Mesenteric fat pad (tissue), 1 donor: Measurements from ENCODE around the gene SLC6A7. TPM values are rescaled to one million over a fixed set of nuclear protein-coding genes. Genes with fewer than 3 reads are reported as not detected.

Experiments used
- DNase-seq: peaks from one replicate; pipeline ENCODE4 v3.0.0-alpha.2; 2020; ENCODE audit warnings: low spot score
- total RNA-seq: library from RNA; stranded (reverse); fragmentation: NEBNext Ultra II Directional; extraction: Animal tissue kit (Norgen Biotek cat#: 25700); gene quantifications from one replicate; pipeline ENCODE4 v1.2.1, GENCODE V29; 2021
- donor health status: DM: yes; HTN: yes; CAD: no.

The SLC6A7 gene
- total RNA-seq, 1 donor from 2014 or later = not detected

GRCh38 chr5:150172556-150172955 lies 17.3 kb upstream of the SLC6A7 start:
- DNase-seq = no peak

GRCh38 chr5:150173161-150173560 lies 16.7 kb upstream of the SLC6A7 start:
- DNase-seq = no peak

GRCh38 chr5:150174285-150174684 lies 15.6 kb upstream of the SLC6A7 start:
- DNase-seq = no peak

- no peak for DNase-seq
Observed at GRCh38 chr5:150175076-150175475, 14.8 kb upstream of the SLC6A7 start.

GRCh38 chr5:150175536-150175935 lies 14.3 kb upstream of the SLC6A7 start:
- DNase-seq = no peak

GRCh38 chr5:150176745-150177477 lies 13.0 kb upstream of the SLC6A7 start:
- no peak for DNase-seq

GRCh38 chr5:150177721-150178120 lies 12.1 kb upstream of the SLC6A7 start:
- no peak for DNase-seq

- no peak for DNase-seq
Observed at GRCh38 chr5:150178262-150178661, 11.6 kb upstream of the SLC6A7 start.

- DNase-seq = no peak
Observed at GRCh38 chr5:150179019-150179620, 10.7 kb upstream of the SLC6A7 start.

- DNase-seq = no peak
Observed at GRCh38 chr5:150180241-150181026, 9.4 kb upstream of the SLC6A7 start.

- no peak for DNase-seq
Observed at GRCh38 chr5:150181027-150181426, 8.8 kb upstream of the SLC6A7 start.

GRCh38 chr5:150181766-150182545 lies 7.9 kb upstream of the SLC6A7 start:
- no peak for DNase-seq

GRCh38 chr5:150182774-150183173 lies 7.1 kb upstream of the SLC6A7 start:
- no peak for DNase-seq

GRCh38 chr5:150183436-150183835 lies 6.4 kb upstream of the SLC6A7 start:
- no peak for DNase-seq

GRCh38 chr5:150184006-150184405 lies 5.9 kb upstream of the SLC6A7 start:
- DNase-seq = no peak

- no peak for DNase-seq
Observed at GRCh38 chr5:150184990-150185912, 4.6 kb upstream of the SLC6A7 start.

- DNase-seq = no peak
Observed at GRCh38 chr5:150186137-150186536, 3.7 kb upstream of the SLC6A7 start.

- DNase-seq = no peak
Observed at GRCh38 chr5:150186897-150187296, 3.0 kb upstream of the SLC6A7 start.

- no peak for DNase-seq
Observed at GRCh38 chr5:150188146-150188842, 1.6 kb upstream of the SLC6A7 start.

GRCh38 chr5:150189326-150189725 lies 536 bp upstream of the SLC6A7 start:
- no peak for DNase-seq
